Naive thymus-derived CD8-positive, alpha-beta T cell (primary cell): ENCODE measurements around the gene C4A. TPM values are rescaled to one million over a fixed set of nuclear protein-coding genes. Genes with fewer than 3 reads are reported as not detected.
A peak's percentile ranks its signal among the peaks of the same experiment; 100 is the strongest.
"Not testable (repeated sequence)": the region's sequence is repeated elsewhere in the genome, so short reads cannot be mapped to it uniquely, and the experiment has no call there.

Experiments used
- ATAC-seq, 2 donors: fragments of 150-1000 bp; cut with Tn5 transposase in 1 of 2; sonication (Bioruptor Pico), chemical (Tn5 transposase) in 1 of 2; 1 replicate in 1 of 2; 2 replicates in 1 of 2; pipeline ENCODE4 v1.10.0; 2021; ENCODE audit warnings: mild to moderate bottlenecking in 2 of 2, moderate library complexity in 2 of 2
- POLR2A ChIA-PET: fragments of 350-600 bp; sonication (Branson Sonifier 250); formaldehyde crosslinking; loops from one replicate; lab custom pipeline; 2021; ENCODE audit warnings: antibody characterized with exemption; lab: Charles Lee
- DNase-seq, 10 donors: peaks; one replicate each; pipeline versions ENCODE4 v3.0.0 to v3.0.0-alpha.2; 2020 to 2022
- H3K27ac Mint-ChIP-seq, 10 donors: one replicate each; pipeline ENCODE4 v1.8.0; 2020 to 2022; ENCODE audit warnings: mild to moderate bottlenecking in 10 of 10, mixed read lengths in 10 of 10, moderate library complexity in 4 of 10, inconsistent platforms in 1 of 10
- H3K27me3 Mint-ChIP-seq, 5 donors: one replicate each; pipeline ENCODE4 v1.8.0; 2021 to 2022; ENCODE audit warnings: mixed read lengths in 5 of 5
- H3K36me3 Mint-ChIP-seq, 3 donors: one replicate each; pipeline ENCODE4 v1.8.0; 2020 to 2022; ENCODE audit warnings: mixed read lengths in 3 of 3, mild to moderate bottlenecking in 2 of 3, inconsistent platforms in 1 of 3
- H3K4me1 Mint-ChIP-seq, 4 donors: one replicate each; pipeline ENCODE4 v1.8.0; 2021 to 2022; ENCODE audit warnings: mixed read lengths in 4 of 4
- H3K4me3 Mint-ChIP-seq, 10 donors: one replicate each; pipeline ENCODE4 v1.8.0; 2020 to 2022; ENCODE audit warnings: mild to moderate bottlenecking in 10 of 10, mixed read lengths in 10 of 10, moderate library complexity in 6 of 10, inconsistent platforms in 1 of 10
- H3K9me3 Mint-ChIP-seq, 9 donors: one replicate each; pipeline ENCODE4 v1.8.0; 2020 to 2022; ENCODE audit warnings: mixed read lengths in 9 of 9, mild to moderate bottlenecking in 3 of 9, inconsistent platforms in 1 of 9, moderate library complexity in 1 of 9
- polyA plus RNA-seq, 3 donors: library from polyadenylated mRNA; unstranded; fragments of 300-500 nt; fragmentation: Illumina TruSeq; gene quantifications; one replicate each; pipeline ENCODE4 v1.2.3, GENCODE V29; 2021
- total RNA-seq, 8 experiments: library from RNA in 2 of 8; stranded (reverse) in 2 of 8; gene quantifications; one replicate each; pipeline ENCODE4 v1.2.3 and lab custom pipeline; 2021 to 2026

C4A gene
- total RNA-seq = 1 to 10 TPM; 5.9 to 6.0 TPM
- under 1 TPM in 1 of 3 donors, not detected in 2; 0.81 TPM for polyA plus RNA-seq
- 0.49 to 1.7 (median 0.74) reads per million in 6 experiments for total RNA-seq (lab: John Stamatoyannopoulos, UW)

DNA sequence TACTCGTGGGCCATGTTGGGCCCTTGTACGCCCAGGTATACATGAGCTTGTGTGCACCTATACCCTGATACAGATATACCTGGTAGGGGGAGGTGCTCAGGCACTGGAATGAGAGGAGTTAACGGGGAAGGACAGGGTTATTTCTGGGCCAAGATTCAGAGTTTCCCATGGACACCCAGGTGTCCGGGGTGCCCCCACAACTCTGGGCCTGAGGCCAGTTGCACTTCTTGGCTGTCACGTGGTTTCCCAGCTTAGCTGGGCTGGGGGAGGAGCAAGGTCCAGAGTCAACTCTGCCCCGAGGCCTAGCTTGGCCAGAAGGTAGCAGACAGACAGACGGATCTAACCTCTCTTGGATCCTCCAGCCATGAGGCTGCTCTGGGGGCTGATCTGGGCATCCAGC, at the start of gene C4A:
C4A (plus strand) TSS at position 314 of the 400 bp plus-strand sequence; CDS start at position 365, 51 bp downstream.
- H3K9me3 Mint-ChIP-seq, H3K4me3 Mint-ChIP-seq, ATAC-seq, H3K36me3 Mint-ChIP-seq, DNase-seq, POLR2A ChIA-PET, H3K27ac Mint-ChIP-seq, H3K27me3 Mint-ChIP-seq: not testable (repeated sequence)
- H3K4me1 Mint-ChIP-seq = peaks cover 2 to 19% (median 14%) of the 10 kb centered on the region in 4 donors

DNA sequence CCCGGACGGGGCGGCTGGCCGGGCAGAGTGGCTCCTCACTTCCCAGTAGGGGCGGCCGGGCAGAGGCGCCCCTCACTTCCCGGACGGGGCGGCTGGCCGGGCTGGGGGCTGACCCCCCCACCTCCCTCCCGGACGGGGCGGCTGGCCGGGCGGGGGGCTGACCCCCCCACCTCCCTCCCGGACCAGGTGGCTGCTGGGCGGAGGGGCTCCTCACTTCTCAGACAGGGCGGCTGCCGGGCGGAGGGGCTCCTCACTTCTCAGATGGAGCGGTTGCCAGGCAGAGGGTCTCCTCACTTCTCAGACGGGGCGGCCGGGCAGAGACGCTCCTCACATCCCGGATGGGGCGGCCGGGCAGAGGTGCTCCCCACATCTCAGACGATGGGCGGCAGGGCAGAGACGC, 49.7 kb upstream of the C4A start:
- ATAC-seq, H3K4me1 Mint-ChIP-seq, H3K27ac Mint-ChIP-seq, H3K4me3 Mint-ChIP-seq, POLR2A ChIA-PET, H3K36me3 Mint-ChIP-seq, H3K9me3 Mint-ChIP-seq: not testable (repeated sequence)
- peaks cover 2 to 12% (median 5%) of the 10 kb centered on the region in 5 donors for H3K27me3 Mint-ChIP-seq
- peak in 1 of 10 donors; percentile 38 for DNase-seq

DNA sequence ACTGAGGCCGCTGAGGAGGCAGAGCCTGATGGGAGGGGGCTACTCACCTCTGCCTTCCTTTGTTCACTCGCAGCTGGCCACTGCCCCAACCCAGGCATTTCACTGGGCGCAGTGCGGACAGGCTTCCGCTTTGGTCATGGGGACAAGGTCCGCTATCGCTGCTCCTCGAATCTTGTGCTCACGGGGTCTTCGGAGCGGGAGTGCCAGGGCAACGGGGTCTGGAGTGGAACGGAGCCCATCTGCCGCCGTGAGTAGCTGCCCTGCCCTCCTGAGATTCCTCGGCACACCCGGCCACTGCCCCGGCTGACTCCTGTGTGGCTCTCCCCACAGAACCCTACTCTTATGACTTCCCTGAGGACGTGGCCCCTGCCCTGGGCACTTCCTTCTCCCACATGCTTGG, 48.3 kb upstream of the C4A start:
- no peaks in the 10 kb centered on the region for H3K36me3 Mint-ChIP-seq
- H3K4me3 Mint-ChIP-seq = no peak overlapping the region
- H3K4me1 Mint-ChIP-seq = no peaks in the 10 kb centered on the region
- H3K27me3 Mint-ChIP-seq = peaks cover 0 to 12% (median 2%) of the 10 kb centered on the region in 5 donors
- peak overlapping the region in 1 of 10 donors; percentile 31 for H3K27ac Mint-ChIP-seq
- H3K9me3 Mint-ChIP-seq = no peaks in the 10 kb centered on the region
- ATAC-seq (no peak), DNase-seq (peak in 1 of 10 donors; percentile 42)
- POLR2A ChIA-PET = no interaction called here

DNA sequence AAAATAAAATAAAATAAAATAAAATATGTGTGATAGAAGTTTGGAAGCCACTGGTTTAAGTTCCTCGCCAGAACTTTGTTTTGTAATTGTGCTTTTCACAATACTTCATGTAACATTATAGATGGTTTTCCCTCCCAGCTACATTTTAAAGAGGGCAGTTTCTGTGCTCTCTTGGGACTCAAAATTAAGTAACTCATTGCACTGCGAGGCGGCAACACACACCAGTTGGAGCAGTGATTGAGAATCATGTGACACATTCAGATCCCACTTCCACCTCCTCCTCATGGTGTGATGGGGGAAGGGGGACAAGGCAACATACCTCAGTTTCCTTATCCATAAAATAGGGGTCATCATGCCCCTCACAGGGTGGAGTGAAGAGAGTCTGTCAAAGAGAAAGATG, 46.8 kb upstream of the C4A start:
- no peak for ATAC-seq

DNA sequence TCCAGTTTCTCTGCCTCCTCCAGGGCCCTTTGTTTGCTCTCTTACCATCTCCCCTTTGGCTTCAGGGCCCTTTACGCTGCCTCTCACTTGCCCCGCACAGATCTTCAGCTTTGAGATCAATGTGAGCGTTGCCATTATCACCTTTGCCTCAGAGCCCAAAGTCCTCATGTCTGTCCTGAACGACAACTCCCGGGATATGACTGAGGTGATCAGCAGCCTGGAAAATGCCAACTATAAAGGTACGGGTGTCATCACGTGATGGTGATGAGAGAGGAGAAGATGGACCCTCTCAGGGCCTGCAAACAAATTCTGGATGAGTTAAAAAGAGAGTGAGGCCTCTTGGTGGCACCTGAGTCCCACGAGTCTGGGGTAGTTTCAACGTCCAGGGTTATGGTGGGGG, 46.0 kb upstream of the C4A start:
- Mint-ChIP-seq H3K36me3 (no peaks in the 10 kb centered on the region), H3K27me3 (peaks cover 0 to 12% (median under 1%) of the 10 kb centered on the region in 5 donors), H3K4me3 (no peak overlapping the region), H3K27ac (peak overlapping the region in 1 of 10 donors; percentile 43), H3K4me1 (no peaks in the 10 kb centered on the region), H3K9me3 (no peaks in the 10 kb centered on the region)
- ATAC-seq (no peak), DNase-seq (peak in 1 of 10 donors; percentile 14)
- POLR2A ChIA-PET = interaction anchor here (0.7 kb wide), 1 partner anchor 1966 kb away, joined by 3 read pairs; no protein-coding TSS in a partner anchor

More for the DNA sequence above, 46.8 kb upstream of the C4A start:
- Mint-ChIP-seq H3K4me3 (no peak overlapping the region), H3K27ac (no peak overlapping the region), H3K9me3 (no peaks in the 10 kb centered on the region), H3K27me3 (peaks cover 0 to 12% (median 2%) of the 10 kb centered on the region in 5 donors), H3K36me3 (no peaks in the 10 kb centered on the region), H3K4me1 (no peaks in the 10 kb centered on the region)
- POLR2A ChIA-PET = no interaction called here
- DNase-seq = peak in 1 of 10 donors; percentile 11

DNA sequence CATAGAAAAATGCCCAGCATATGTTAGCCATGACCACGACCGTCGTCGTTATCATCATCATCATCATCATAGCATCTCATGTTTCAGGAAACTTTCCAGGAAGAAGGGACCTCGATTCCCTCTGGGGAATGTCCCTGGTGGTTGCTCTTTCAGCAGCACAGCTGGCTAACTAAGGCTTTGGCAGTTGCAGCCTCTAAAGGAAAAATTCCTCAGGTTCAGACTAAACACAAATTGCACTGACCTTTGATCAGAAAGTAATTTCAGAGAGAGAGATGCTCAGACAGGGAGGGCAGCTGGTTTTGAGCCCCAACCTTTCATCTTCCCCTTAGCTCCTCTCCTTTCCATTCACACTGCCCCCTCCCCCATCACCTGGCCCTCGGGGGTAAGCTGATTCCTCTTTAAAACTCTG, 41.6 kb upstream of the C4A start:
- Mint-ChIP-seq H3K27ac (no peak overlapping the region), H3K36me3 (no peaks in the 10 kb centered on the region), H3K4me3 (no peak overlapping the region), H3K4me1 (peaks cover 0 to 5% (median 0%) of the 10 kb centered on the region in 4 donors), H3K9me3 (no peaks in the 10 kb centered on the region), H3K27me3 (peaks cover 0 to 9% (median 8%) of the 10 kb centered on the region in 5 donors)
- POLR2A ChIA-PET = no interaction called here
- ATAC-seq = no peak
- no peak for DNase-seq

DNA sequence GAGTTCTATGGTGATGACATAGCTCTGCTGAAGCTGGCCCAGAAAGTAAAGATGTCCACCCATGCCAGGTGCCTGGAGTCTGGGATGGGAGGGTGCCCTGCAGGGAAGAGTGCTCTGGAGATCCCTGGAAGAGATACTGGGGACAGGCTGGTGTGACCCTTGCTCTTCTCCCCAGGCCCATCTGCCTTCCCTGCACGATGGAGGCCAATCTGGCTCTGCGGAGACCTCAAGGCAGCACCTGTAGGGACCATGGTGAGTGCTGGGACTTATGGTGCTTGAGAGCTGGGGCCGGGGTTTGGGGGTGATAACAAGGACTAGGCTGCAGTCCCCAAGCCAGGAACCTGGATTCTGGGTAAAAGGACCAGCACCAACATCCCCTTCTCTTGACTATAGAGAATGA, 38.1 kb upstream of the C4A start:
- POLR2A ChIA-PET = no interaction called here
- no peak overlapping the region for H3K4me3 Mint-ChIP-seq

DNA sequence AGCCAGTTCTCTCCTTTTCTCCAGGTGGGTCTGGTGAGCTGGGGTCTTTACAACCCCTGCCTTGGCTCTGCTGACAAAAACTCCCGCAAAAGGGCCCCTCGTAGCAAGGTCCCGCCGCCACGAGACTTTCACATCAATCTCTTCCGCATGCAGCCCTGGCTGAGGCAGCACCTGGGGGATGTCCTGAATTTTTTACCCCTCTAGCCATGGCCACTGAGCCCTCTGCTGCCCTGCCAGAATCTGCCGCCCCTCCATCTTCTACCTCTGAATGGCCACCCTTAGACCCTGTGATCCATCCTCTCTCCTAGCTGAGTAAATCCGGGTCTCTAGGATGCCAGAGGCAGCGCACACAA, 36.7 kb upstream of the C4A start:
- H3K36me3 Mint-ChIP-seq = no peaks in the 10 kb centered on the region
- no peak overlapping the region for H3K4me3 Mint-ChIP-seq
- no peak overlapping the region for H3K27ac Mint-ChIP-seq
- POLR2A ChIA-PET = no interaction called here
- H3K27me3 Mint-ChIP-seq = peaks cover 0 to 9% (median 8%) of the 10 kb centered on the region in 5 donors
- H3K4me1 Mint-ChIP-seq = peaks cover 0 to 15% (median 1%) of the 10 kb centered on the region in 4 donors
- peak in 1 of 10 donors; percentile 24 for DNase-seq
- ATAC-seq = no peak
- no peaks in the 10 kb centered on the region for H3K9me3 Mint-ChIP-seq

More for the DNA sequence above, 38.1 kb upstream of the C4A start:
- H3K36me3 Mint-ChIP-seq = no peaks in the 10 kb centered on the region
- H3K27ac Mint-ChIP-seq = no peak overlapping the region
- H3K9me3 Mint-ChIP-seq = no peaks in the 10 kb centered on the region
- H3K27me3 Mint-ChIP-seq = peaks cover 0 to 9% (median 8%) of the 10 kb centered on the region in 5 donors
- H3K4me1 Mint-ChIP-seq = peaks cover 0 to 13% (median 1%) of the 10 kb centered on the region in 4 donors
- peak in 1 of 10 donors; percentile 48 for DNase-seq
- no peak for ATAC-seq

DNA sequence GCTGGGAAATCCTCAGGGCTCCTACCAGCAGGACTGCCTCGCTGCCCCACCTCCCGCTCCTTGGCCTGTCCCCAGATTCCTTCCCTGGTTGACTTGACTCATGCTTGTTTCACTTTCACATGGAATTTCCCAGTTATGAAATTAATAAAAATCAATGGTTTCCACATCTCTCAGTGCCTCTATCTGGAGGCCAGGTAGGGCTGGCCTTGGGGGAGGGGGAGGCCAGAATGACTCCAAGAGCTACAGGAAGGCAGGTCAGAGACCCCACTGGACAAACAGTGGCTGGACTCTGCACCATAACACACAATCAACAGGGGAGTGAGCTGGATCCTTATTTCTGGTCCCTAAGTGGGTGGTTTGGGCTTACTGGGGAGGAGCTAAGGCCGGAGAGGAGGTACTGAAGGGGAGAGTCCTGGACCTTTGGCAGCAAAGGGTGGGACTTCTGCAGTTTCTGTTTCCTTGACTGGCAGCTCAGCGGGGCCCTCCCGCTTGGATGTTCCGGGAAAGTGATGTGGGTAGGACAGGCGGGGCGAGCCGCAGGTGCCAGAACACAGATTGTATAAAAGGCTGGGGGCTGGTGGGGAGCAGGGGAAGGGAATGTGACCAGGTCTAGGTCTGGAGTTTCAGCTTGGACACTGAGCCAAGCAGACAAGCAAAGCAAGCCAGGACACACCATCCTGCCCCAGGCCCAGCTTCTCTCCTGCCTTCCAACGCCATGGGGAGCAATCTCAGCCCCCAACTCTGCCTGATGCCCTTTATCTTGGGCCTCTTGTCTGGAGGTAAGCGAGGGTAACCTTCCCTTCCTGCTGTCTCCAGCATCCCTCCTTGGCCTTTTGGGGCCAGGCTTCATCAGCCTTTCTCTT, 36.1 kb upstream of the C4A start, which contains the start of gene CFB:
CFB (plus strand) TSS at position 589 of the 863 bp plus-strand sequence; CDS start at position 716, 127 bp downstream.
- peak in 1 of 10 donors; percentile 19 for DNase-seq
- Mint-ChIP-seq H3K27me3 (peaks cover 0 to 9% (median 8%) of the 10 kb centered on the region in 5 donors), H3K4me3 (no peak within 1 kb of the TSS), H3K27ac (peak within 1 kb of the TSS in 4 of 10 donors; percentile 10 to 59 (median 17)), H3K36me3 (no peaks in the 10 kb centered on the region), H3K9me3 (no peaks in the 10 kb centered on the region), H3K4me1 (peaks cover 0 to 15% (median 1%) of the 10 kb centered on the region in 4 donors)
- POLR2A ChIA-PET = no interaction called here
- no peak for ATAC-seq

DNA sequence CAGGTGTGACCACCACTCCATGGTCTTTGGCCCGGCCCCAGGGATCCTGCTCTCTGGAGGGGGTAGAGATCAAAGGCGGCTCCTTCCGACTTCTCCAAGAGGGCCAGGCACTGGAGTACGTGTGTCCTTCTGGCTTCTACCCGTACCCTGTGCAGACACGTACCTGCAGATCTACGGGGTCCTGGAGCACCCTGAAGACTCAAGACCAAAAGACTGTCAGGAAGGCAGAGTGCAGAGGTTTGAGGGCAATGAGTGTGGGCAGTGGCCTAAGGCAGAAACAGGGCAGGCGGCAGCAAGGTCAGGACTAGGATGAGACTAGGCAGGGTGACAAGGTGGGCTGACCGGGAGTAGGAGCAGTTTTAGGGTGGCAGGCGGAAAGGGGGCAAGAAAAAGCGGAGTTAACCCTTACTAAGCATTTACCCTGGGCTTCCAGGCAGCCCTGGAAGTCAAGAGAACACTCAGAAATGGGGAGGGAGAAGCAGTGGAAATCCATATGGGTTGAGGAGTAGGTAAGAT, 35.4 kb upstream of the C4A start:
- Mint-ChIP-seq H3K27ac (peak overlapping the region in 2 of 10 donors; percentile 15 to 59), H3K4me1 (peaks cover 0 to 15% (median 1%) of the 10 kb centered on the region in 4 donors), H3K27me3 (peaks cover 0 to 9% (median 8%) of the 10 kb centered on the region in 5 donors), H3K9me3 (no peaks in the 10 kb centered on the region), H3K4me3 (no peak overlapping the region), H3K36me3 (peaks cover 0 to 2% (median 0%) of the 10 kb centered on the region in 3 donors)
- ATAC-seq (no peak), DNase-seq (no peak)
- POLR2A ChIA-PET = no interaction called here

DNA sequence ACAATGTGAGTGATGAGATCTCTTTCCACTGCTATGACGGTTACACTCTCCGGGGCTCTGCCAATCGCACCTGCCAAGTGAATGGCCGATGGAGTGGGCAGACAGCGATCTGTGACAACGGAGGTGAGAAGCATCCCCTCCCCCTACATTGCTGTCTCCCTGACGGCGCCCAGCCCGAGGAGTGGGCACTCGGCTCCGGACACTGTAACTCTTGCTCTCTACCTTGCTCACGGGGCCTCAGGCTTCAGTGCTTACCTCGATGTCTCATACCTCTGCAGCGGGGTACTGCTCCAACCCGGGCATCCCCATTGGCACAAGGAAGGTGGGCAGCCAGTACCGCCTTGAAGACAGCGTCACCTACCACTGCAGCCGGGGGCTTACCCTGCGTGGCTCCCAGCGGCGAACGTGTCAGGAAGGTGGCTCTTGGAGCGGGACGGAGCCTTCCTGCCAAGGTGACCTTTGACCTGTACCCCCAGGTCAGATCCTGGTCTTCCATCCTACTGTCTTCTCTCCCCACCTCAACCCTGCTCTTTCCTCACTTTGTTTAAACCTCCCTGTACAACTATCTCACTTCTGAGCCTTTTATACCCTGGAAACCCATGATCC, 34.7 kb upstream of the C4A start:
- POLR2A ChIA-PET = no interaction called here
- ATAC-seq = no peak
- H3K9me3 Mint-ChIP-seq = no peaks in the 10 kb centered on the region

DNA sequence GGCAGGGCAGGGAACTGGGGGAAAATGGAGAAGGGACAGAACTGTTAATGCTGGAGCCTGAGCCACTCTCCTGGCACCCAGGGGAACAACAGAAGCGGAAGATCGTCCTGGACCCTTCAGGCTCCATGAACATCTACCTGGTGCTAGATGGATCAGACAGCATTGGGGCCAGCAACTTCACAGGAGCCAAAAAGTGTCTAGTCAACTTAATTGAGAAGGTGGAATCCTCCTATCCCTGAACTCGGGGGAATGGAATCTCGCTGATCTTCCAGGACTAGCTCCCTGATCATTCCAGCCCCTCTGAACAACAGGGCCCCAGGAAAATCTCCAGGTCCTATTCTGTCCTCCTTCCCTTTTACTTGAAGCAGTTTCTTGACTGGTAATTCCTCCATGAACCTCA, 34.0 kb upstream of the C4A start:
- ATAC-seq (no peak), DNase-seq (no peak)
- Mint-ChIP-seq H3K9me3 (no peaks in the 10 kb centered on the region), H3K27me3 (peaks cover 0 to 1% (median 0%) of the 10 kb centered on the region in 5 donors), H3K4me1 (peaks cover 0 to 10% (median 1%) of the 10 kb centered on the region in 4 donors), H3K4me3 (no peak overlapping the region), H3K36me3 (peaks cover 0 to 8% (median 0%) of the 10 kb centered on the region in 3 donors), H3K27ac (peak overlapping the region in 4 of 10 donors; percentile 19 to 69 (median 28))
- POLR2A ChIA-PET = no interaction called here

More for the DNA sequence above, 34.7 kb upstream of the C4A start:
- H3K27ac Mint-ChIP-seq = peak overlapping the region in 3 of 10 donors; percentile 28 to 69 (median 55)
- H3K36me3 Mint-ChIP-seq = peaks cover 0 to 2% (median 0%) of the 10 kb centered on the region in 3 donors
- no peak overlapping the region for H3K4me3 Mint-ChIP-seq
- peaks cover 0 to 14% (median 1%) of the 10 kb centered on the region in 4 donors for H3K4me1 Mint-ChIP-seq
- no peak for DNase-seq
- H3K27me3 Mint-ChIP-seq = peaks cover 0 to 8% (median 6%) of the 10 kb centered on the region in 5 donors
